SU-DHL-6 (cell line): ENCODE data around the gene DSTN.

Experiments used
- H2AFZ ChIP-seq: fragments of 200-600 bp; sonication (generic); 2 replicates; pipeline ENCODE4 v1.6.1; 2014; ENCODE audit warnings: low read depth, mild to moderate bottlenecking, moderate library complexity, mixed read lengths, antibody characterized with exemption, low read length; ENCODE audit not compliant: severe bottlenecking
- H3F3A ChIP-seq: fragments of 200-600 bp; shearing (Covaris generic); 2 replicates; pipeline ENCODE4 v1.6.0; 2016; ENCODE audit warnings: antibody characterized with exemption, mild to moderate bottlenecking; ENCODE audit not compliant: insufficient read depth
- H3K27ac ChIP-seq: fragments of 200-600 bp; sonication (generic); 2 replicates; pipeline ENCODE4 v1.5.1; 2016; ENCODE audit warnings: low read depth, mild to moderate bottlenecking, low read length, moderate library complexity, mixed read lengths
- H3K27me3 ChIP-seq: fragments of 200-600 bp; sonication (generic), shearing (Covaris generic); 2 replicates; pipeline ENCODE4 v1.6.0; 2014; ENCODE audit warnings: mild to moderate bottlenecking, low read length
- H3K36me3 ChIP-seq: fragments of 200-600 bp; sonication (generic); 2 replicates; pipeline ENCODE4 v1.6.1; 2014; ENCODE audit warnings: mild to moderate bottlenecking, low read length, mixed read lengths
- H3K4me2 ChIP-seq: fragments of 300-600, 200-600 bp; shearing (Covaris generic), sonication (generic); 2 replicates; pipeline ENCODE4 v1.6.0; 2014; ENCODE audit warnings: low read length, low read depth, mild to moderate bottlenecking; ENCODE audit not compliant: poor library complexity, severe bottlenecking
- H3K4me3 ChIP-seq: fragments of 200-600 bp; sonication (generic); 2 replicates; pipeline ENCODE4 v1.5.1; 2014; ENCODE audit warnings: antibody characterized with exemption, low read length, mild to moderate bottlenecking, mixed read lengths; ENCODE audit not compliant: insufficient read depth, poor library complexity, severe bottlenecking
- H3K79me2 ChIP-seq: fragments of 200-600 bp; sonication (generic); 2 replicates; pipeline ENCODE4 v1.6.1; 2014; ENCODE audit warnings: mild to moderate bottlenecking, low read length, moderate library complexity; ENCODE audit not compliant: insufficient read depth
- H3K9ac ChIP-seq: fragments of 200-600 bp; sonication (generic); 2 replicates; pipeline ENCODE4 v1.7.0; 2014; ENCODE audit warnings: mild to moderate bottlenecking, low read length
- H3K9me2 ChIP-seq: fragments of 200-600 bp; sonication (generic); replicated peaks from 2 replicates; pipeline ENCODE4 v1.6.1; 2014; ENCODE audit warnings: low read length; ENCODE audit not compliant: insufficient read depth
- H3K9me3 ChIP-seq: fragments of 200-600 bp; sonication (generic); 2 replicates; pipeline ENCODE4 v1.6.1; 2014; ENCODE audit warnings: low read length, mixed read lengths; ENCODE audit not compliant: insufficient read depth
- H4K20me1 ChIP-seq: fragments of 200-600 bp; sonication (generic); 2 replicates; pipeline ENCODE4 v1.6.1; 2014; ENCODE audit warnings: low read depth, mild to moderate bottlenecking, antibody characterized with exemption, low read length, moderate library complexity, mixed read lengths
- EZH2phosphoT487 ChIP-seq: fragments of 200-600 bp; sonication (generic), shearing (Covaris generic); conservative IDR thresholded peaks from 2 replicates; pipeline ENCODE4 v1.6.1; 2018; ENCODE audit warnings: mild to moderate bottlenecking, antibody characterized with exemption, low read length, moderate library complexity, mixed read lengths
- TF ChIP-seq, protein P1 (sequence below): fragments of 200-600 bp; sonication (generic); IDR thresholded peaks from one replicate; pipeline ENCODE4 v1.5.1; 2017; ENCODE audit warnings: antibody characterized with exemption, mild to moderate bottlenecking, low read length, moderate library complexity; ENCODE audit not compliant: insufficient read depth, poor library complexity, severe bottlenecking

DSTN gene

DNA sequence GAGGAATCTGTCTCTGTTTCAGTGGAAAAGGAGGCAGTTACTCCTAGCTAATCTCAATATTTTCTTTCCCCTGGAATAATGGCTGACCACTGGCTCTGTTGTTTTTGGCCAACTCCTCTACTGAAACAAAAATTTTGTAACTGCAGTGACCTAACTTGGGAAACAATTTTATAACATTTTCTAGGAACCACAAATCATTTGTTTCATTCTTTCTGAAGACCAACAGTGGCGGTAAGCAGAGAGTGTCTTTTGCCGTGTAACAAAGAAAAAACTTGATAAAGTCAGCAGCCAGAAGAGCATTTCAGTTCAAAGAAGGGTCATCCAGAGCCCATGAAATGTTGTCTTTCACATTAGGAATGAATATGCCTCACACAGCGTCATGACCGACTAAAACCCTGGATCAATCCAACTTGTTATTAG lies 26.9 kb upstream of the DSTN start:
- no peaks in the 10 kb centered on the region for H3K27me3 ChIP-seq
- no peak overlapping the region for H3K4me2 ChIP-seq
- H3K9me2 ChIP-seq: no peaks in the 10 kb centered on the region
- no peak overlapping the region for H2AFZ ChIP-seq
- no peak overlapping the region for H3K9ac ChIP-seq
- no peaks in the 10 kb centered on the region for H4K20me1 ChIP-seq
- TF ChIP-seq, protein P1, sequence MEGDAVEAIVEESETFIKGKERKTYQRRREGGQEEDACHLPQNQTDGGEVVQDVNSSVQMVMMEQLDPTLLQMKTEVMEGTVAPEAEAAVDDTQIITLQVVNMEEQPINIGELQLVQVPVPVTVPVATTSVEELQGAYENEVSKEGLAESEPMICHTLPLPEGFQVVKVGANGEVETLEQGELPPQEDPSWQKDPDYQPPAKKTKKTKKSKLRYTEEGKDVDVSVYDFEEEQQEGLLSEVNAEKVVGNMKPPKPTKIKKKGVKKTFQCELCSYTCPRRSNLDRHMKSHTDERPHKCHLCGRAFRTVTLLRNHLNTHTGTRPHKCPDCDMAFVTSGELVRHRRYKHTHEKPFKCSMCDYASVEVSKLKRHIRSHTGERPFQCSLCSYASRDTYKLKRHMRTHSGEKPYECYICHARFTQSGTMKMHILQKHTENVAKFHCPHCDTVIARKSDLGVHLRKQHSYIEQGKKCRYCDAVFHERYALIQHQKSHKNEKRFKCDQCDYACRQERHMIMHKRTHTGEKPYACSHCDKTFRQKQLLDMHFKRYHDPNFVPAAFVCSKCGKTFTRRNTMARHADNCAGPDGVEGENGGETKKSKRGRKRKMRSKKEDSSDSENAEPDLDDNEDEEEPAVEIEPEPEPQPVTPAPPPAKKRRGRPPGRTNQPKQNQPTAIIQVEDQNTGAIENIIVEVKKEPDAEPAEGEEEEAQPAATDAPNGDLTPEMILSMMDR: no peak
- no peak for TF ChIP-seq EZH2phosphoT487
- H3F3A ChIP-seq: no peaks in the 10 kb centered on the region
- H3K4me3 ChIP-seq: no peak overlapping the region
- no peaks in the 10 kb centered on the region for H3K9me3 ChIP-seq
- H3K27ac ChIP-seq: no peak overlapping the region
- no peaks in the 10 kb centered on the region for H3K79me2 ChIP-seq
- H3K36me3 ChIP-seq: no peaks in the 10 kb centered on the region

GRCh38 chr20:17543531-17544131 lies 26.2 kb upstream of the DSTN start:
- H4K20me1 ChIP-seq: no peaks in the 10 kb centered on the region
- H3K4me2 ChIP-seq: no peak overlapping the region
- H2AFZ ChIP-seq: no peak overlapping the region
- H3K9ac ChIP-seq: no peak overlapping the region
- no peaks in the 10 kb centered on the region for H3K27me3 ChIP-seq
- no peak overlapping the region for H3K27ac ChIP-seq
- H3K79me2 ChIP-seq: no peaks in the 10 kb centered on the region
- H3K36me3 ChIP-seq: no peaks in the 10 kb centered on the region
- no peaks in the 10 kb centered on the region for H3K9me3 ChIP-seq
- no peak overlapping the region for H3K4me3 ChIP-seq
- no peaks in the 10 kb centered on the region for H3F3A ChIP-seq
- no peaks in the 10 kb centered on the region for H3K9me2 ChIP-seq
- TF ChIP-seq, protein P1: no peak
- TF ChIP-seq EZH2phosphoT487: no peak

GRCh38 chr20:17545127-17545526 lies 24.7 kb upstream of the DSTN start:
- Histone ChIP-seq H3F3A (no peaks in the 10 kb centered on the region), H3K4me3 (no peak overlapping the region), H3K27ac (no peak overlapping the region), H3K9ac (no peak overlapping the region), H3K36me3 (no peaks in the 10 kb centered on the region), H3K27me3 (no peaks in the 10 kb centered on the region), H3K9me2 (no peaks in the 10 kb centered on the region), H4K20me1 (no peaks in the 10 kb centered on the region), H3K79me2 (no peaks in the 10 kb centered on the region), H3K4me2 (no peak overlapping the region), H2AFZ (no peak overlapping the region), H3K9me3 (no peaks in the 10 kb centered on the region)
- TF ChIP-seq, protein P1: no peak
- TF ChIP-seq EZH2phosphoT487: no peak
